HepG2 (cell line): Measurements from ENCODE around the gene KLHL18. TPM values are rescaled to one million over a fixed set of nuclear protein-coding genes. Genes with fewer than 3 reads are reported as not detected.
A peak's percentile ranks its signal among the peaks of the same experiment; 100 is the strongest.

Experiments used
- ATAC-seq: fragments of 200-7000 bp; cut with Tn5 transposase; 3 replicates; pipeline ENCODE4 v1.9.1; 2020; ENCODE audit warnings: mild to moderate bottlenecking, moderate library complexity
- BruUV-seq: library from RNA; stranded (reverse); fragments of 400-500 nt; replicated peaks from 2 replicates; lab custom pipeline; 2021; lab: Mats Ljungman, UMichigan
- CTCF ChIA-PET: fragments of 300-600 bp; formaldehyde crosslinking; extraction: SDS; loops from one replicate; lab custom pipeline; 2021; ENCODE audit warnings: low total read pairs, inconsistent platforms, low intra/inter-chr PET ratio; lab: Yijun Ruan, JAX
- POLR2A ChIA-PET: fragments of 350-600 bp; sonication (Branson Sonifier 250); formaldehyde crosslinking; loops from one replicate; lab custom pipeline; 2020; ENCODE audit warnings: antibody characterized with exemption, inconsistent platforms; lab: Yijun Ruan, JAX
- DNase-seq: peaks from one replicate; pipeline ENCODE4 v3.0.0-alpha.2; 2015; ENCODE audit warnings: low spot score
- FAIRE-seq: peaks from 3 replicates; lab custom pipeline; 2011; peaks lifted over from hg19 to GRCh38; lab: Jason Lieb, UNC
- H2AFZ ChIP-seq: one replicate; pipeline ENCODE4 v1.6.1; 2011; ENCODE audit warnings: low read length, inconsistent platforms
- H3K27ac ChIP-seq: fragments of 300-600 bp; 3 replicates; pipeline ENCODE4 v1.8.0; 2011; ENCODE audit warnings: mixed run types, mild to moderate bottlenecking, mixed read lengths, low read length, inconsistent platforms; ENCODE audit not compliant: insufficient read depth; ENCODE audit errors: extremely low read length
- H3K27me3 ChIP-seq, 2 experiments: fragments of 200-600 bp in 1 of 2; 2 replicates in 1 of 2; 3 replicates in 1 of 2; pipeline versions ENCODE4 v1.6.0 to v1.8.0; 2011; ENCODE audit warnings: low read length in 2 of 2, mild to moderate bottlenecking in 2 of 2, moderate library complexity in 2 of 2, inconsistent platforms in 1 of 2; ENCODE audit not compliant: insufficient read depth in 2 of 2, control insufficient read depth in 1 of 2
- H3K36me3 ChIP-seq, 2 experiments: fragments of 200-600 bp in 1 of 2; replicated peaks in 1 of 2; 2 replicates in 1 of 2; 3 replicates in 1 of 2; pipeline versions ENCODE4 v1.5.1 to v1.8.0; 2011; ENCODE audit warnings: low read length in 2 of 2, inconsistent platforms in 1 of 2; ENCODE audit not compliant: insufficient read depth in 2 of 2, control insufficient read depth in 1 of 2
- H3K4me1 ChIP-seq: 2 replicates; pipeline ENCODE4 v1.5.1; 2012; ENCODE audit warnings: low read length, inconsistent platforms; ENCODE audit not compliant: insufficient read depth
- H3K4me2 ChIP-seq: 2 replicates; pipeline ENCODE4 v1.6.0; 2011; ENCODE audit warnings: low read depth, low read length, inconsistent platforms
- H3K4me3 ChIP-seq, 3 experiments: fragments of 200-600 bp in 1 of 3; sonication (generic), shearing (Covaris generic) in 1 of 3; replicated peaks in 1 of 3; 2 replicates each; pipeline ENCODE4 v1.5.1; 2011 to 2016; ENCODE audit warnings: low read length in 3 of 3, inconsistent platforms in 2 of 3, low read depth in 2 of 3, mild to moderate bottlenecking in 2 of 3, control low read depth in 1 of 3, mixed read lengths in 1 of 3; ENCODE audit not compliant: insufficient read depth in 1 of 3
- H3K79me2 ChIP-seq: one replicate; pipeline ENCODE4 v1.6.1; 2011; ENCODE audit warnings: low read length, inconsistent platforms; ENCODE audit not compliant: insufficient read depth
- H3K9ac ChIP-seq: 2 replicates; pipeline ENCODE4 v1.6.0; 2011; ENCODE audit warnings: mild to moderate bottlenecking, low read depth, low read length, inconsistent platforms; ENCODE audit not compliant: insufficient read depth
- H3K9me3 ChIP-seq: 2 replicates; pipeline ENCODE4 v1.5.1; 2012; ENCODE audit warnings: mild to moderate bottlenecking, low read length
- H4K20me1 ChIP-seq: 2 replicates; pipeline ENCODE4 v1.6.0; 2011; ENCODE audit warnings: inconsistent platforms, mild to moderate bottlenecking, low read length, moderate library complexity; ENCODE audit not compliant: insufficient read depth
- MIXL1 ChIP-seq: IDR thresholded peaks from 2 replicates; pipeline ENCODE4 v1.6.1; 2016
- SIN3B ChIP-seq: fragments of 150-350 bp; IDR thresholded peaks from 2 replicates; pipeline ENCODE4 v1.6.1; 2014; ENCODE audit warnings: low read length
- SRSF1 ChIP-seq: fragments of 200-400 bp; formaldehyde crosslinking; optimal IDR thresholded peaks from 2 replicates; pipeline ENCODE3; 2017; ENCODE audit warnings: mild to moderate bottlenecking, low read depth, low read length, moderate library complexity
- ZNF382 ChIP-seq: sonication (generic); formaldehyde crosslinking; IDR thresholded peaks from 2 replicates; pipeline ENCODE4 v1.5.0; 2020; ENCODE audit warnings: missing genetic modification reagents, mild to moderate bottlenecking, borderline replicate concordance
- ZNF501 ChIP-seq: sonication (generic); formaldehyde crosslinking; IDR thresholded peaks from 2 replicates; pipeline ENCODE4 v1.5.1; 2020; ENCODE audit warnings: mild to moderate bottlenecking, moderate library complexity, missing genetic modification reagents
- ZNF766 ChIP-seq: sonication (generic); formaldehyde crosslinking; IDR thresholded peaks from 2 replicates; pipeline ENCODE4 v1.5.0; 2020; ENCODE audit warnings: missing genetic modification reagents, borderline replicate concordance
- WGBS: methylation state at CpG from one replicate; pipeline ENCODE4 v1.1.6; 2017; ENCODE audit warnings: low lambda C conversion rate; 5-methylcytosine and 5-hydroxymethylcytosine counted together
- in situ Hi-C: cut with HindIII; loops from 2 replicates; pipeline ENCODE4 v1.10.0; 2017; ENCODE audit warnings: low pct_unique_long_range_greater_than_20kb; ENCODE audit not compliant: extremely low pct_ligation_motif_present
- intact Hi-C: fragments of 100-400 bp; cut with micrococcal nuclease; formaldehyde crosslinking; loops from one replicate; pipeline ENCODE4 v1.10.0; 2022; ENCODE audit not compliant: unreplicated experiment
- polyA plus RNA-seq, 8 experiments: library from polyadenylated mRNA; depleted of rRNA in 3 of 8; stranded (reverse) in 7 of 8; unstranded in 1 of 8; fragments of >200 nt; fragmentation: Illumina TruSeq in 4 of 8; extraction: Trizol in 4 of 8; gene quantifications; 2 replicates each; pipeline versions ENCODE4 v1.2.1 to v1.2.3, GENCODE V29; 2011 to 2016; ENCODE audit warnings: low read depth in 4 of 8, missing spikeins in 1 of 8, mixed read lengths in 1 of 8; ENCODE audit not compliant: insufficient read depth in 1 of 8
- total RNA-seq, 5 experiments: library from RNA; depleted of rRNA; stranded (reverse); fragments of >200 nt; fragmentation: Illumina TruSeq; extraction: Trizol; gene quantifications; 2 replicates each; pipeline ENCODE4 v1.2.3, GENCODE V29; 2016; ENCODE audit warnings: low read depth in 1 of 5

Gene KLHL18
- total and polyA plus RNA-seq, 2 of the 13 experiments (the other 11 are each of a cell fraction or from before 2014, with no cell fraction given), result 17.5 to 18.8 TPM

- no peak overlapping the region for H3K27ac ChIP-seq
- no TSS peak for BruUV-seq
- FAIRE-seq, result no peak
- no peaks in the 10 kb centered on the region for H3K9me3 ChIP-seq
- no peak for DNase-seq
- peaks cover 7% of the 10 kb centered on the region for H3K79me2 ChIP-seq
- no peaks in the 10 kb centered on the region for H3K36me3 ChIP-seq
- H3K4me3 ChIP-seq, result no peak overlapping the region
- no peak for ATAC-seq
- no peak overlapping the region for H3K9ac ChIP-seq
- intact Hi-C loops (no loop called here), in situ Hi-C loops (no loop called here)
- H3K4me1 ChIP-seq, result peaks cover 52% of the 10 kb centered on the region
- H4K20me1 ChIP-seq, result no peaks in the 10 kb centered on the region
- ChIA-PET POLR2A (no interaction called here), CTCF (no interaction called here)
- H3K4me2 ChIP-seq, result no peak overlapping the region
- H2AFZ ChIP-seq, result no peak overlapping the region
- H3K27me3 ChIP-seq, result peaks cover 0 to under 1% of the 10 kb centered on the region in 2 experiments; a peak in 2 of 5 replicates
- no peak for TF ChIP-seq ZNF382
- TF ChIP-seq SRSF1, result no peak
- TF ChIP-seq SIN3B, result no peak
- no peak for TF ChIP-seq MIXL1 (CRISPR knock-in tag)
Observed at GRCh38 chr3:47374587-47374986, 91.8 kb downstream of the KLHL18 start.

GRCh38 chr3:47376393-47376792, 93.6 kb downstream of the KLHL18 start:
- Histone ChIP-seq H3K9ac (no peak overlapping the region), H3K4me2 (no peak overlapping the region), H3K9me3 (no peaks in the 10 kb centered on the region), H3K4me1 (peaks cover 45% of the 10 kb centered on the region), H3K36me3 (no peaks in the 10 kb centered on the region), H3K27ac (no peak overlapping the region), H3K79me2 (peaks cover 7% of the 10 kb centered on the region), H2AFZ (no peak overlapping the region), H3K27me3 (no peaks in the 10 kb centered on the region; a peak in 1 of 5 replicates), H4K20me1 (no peaks in the 10 kb centered on the region), H3K4me3 (no peak overlapping the region)
- DNase-seq, result no peak
- intact Hi-C loops (no loop called here), in situ Hi-C loops (no loop called here)
- 71% methylated on average over 2 of the region's 3 CpGs for WGBS
- ChIA-PET CTCF (no interaction called here), POLR2A (no interaction called here)
- no peak for FAIRE-seq
- no peak for TF ChIP-seq ZNF766 (CRISPR knock-in tag)
- 0 out of 2 replicates have a peak, but pooled peaks have one; percentile 11 for TF ChIP-seq ZNF501 (CRISPR knock-in tag)
- ATAC-seq, result no peak
- no TSS peak for BruUV-seq
